Duodenal mucosa (tissue), 2 donors: Measurements from ENCODE around the gene MIPOL1.

Experiments used
- H3K27ac ChIP-seq: one replicate; pipeline ENCODE4 v1.7.0; 2013; ENCODE audit warnings: low read depth, low read length
- H3K27me3 ChIP-seq, 2 donors: one replicate each; pipeline ENCODE4 v1.7.0; 2013; ENCODE audit warnings: low read length in 2 of 2, control low read depth in 1 of 2; ENCODE audit not compliant: insufficient read depth in 2 of 2, control insufficient read depth in 1 of 2
- H3K36me3 ChIP-seq, 2 donors: one replicate each; pipeline ENCODE4 v1.7.0; 2013; ENCODE audit warnings: low read length in 2 of 2, control low read depth in 1 of 2; ENCODE audit not compliant: insufficient read depth in 2 of 2, control insufficient read depth in 1 of 2
- H3K4me1 ChIP-seq, 2 donors: one replicate each; pipeline ENCODE4 v1.7.0; 2013; ENCODE audit warnings: low read length in 2 of 2, control low read depth in 1 of 2; ENCODE audit not compliant: insufficient read depth in 2 of 2, control insufficient read depth in 1 of 2
- H3K4me3 ChIP-seq, 2 donors: one replicate each; pipeline ENCODE4 v1.7.0; 2013; ENCODE audit warnings: low read length in 2 of 2, low read depth in 1 of 2
- H3K9ac ChIP-seq, 2 donors: one replicate each; pipeline ENCODE4 v1.7.0; 2013; ENCODE audit warnings: low read length in 2 of 2, low read depth in 1 of 2
- H3K9me3 ChIP-seq, 2 donors: one replicate each; pipeline ENCODE4 v1.7.0; 2013; ENCODE audit warnings: low read length in 2 of 2, control low read depth in 1 of 2; ENCODE audit not compliant: control insufficient read depth in 1 of 2

MIPOL1 gene

DNA sequence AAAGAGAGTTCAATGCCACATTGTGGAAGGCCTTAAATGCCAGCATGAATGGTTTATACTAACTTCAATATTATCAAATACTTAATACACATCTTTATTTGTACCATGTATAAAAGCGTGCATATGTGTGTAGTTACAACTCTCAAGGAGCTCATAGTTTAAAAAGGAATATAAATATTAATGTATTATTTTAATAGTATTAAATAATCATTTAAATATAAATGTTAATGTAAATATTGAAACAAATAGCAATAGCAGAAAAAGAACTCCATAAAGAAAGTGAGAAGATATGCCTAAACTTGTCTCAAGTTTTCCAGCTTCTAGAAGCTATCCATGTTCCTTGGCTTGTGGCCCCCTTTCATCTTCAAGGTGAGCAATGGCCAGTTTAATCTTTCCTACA lies 215.3 kb downstream of the MIPOL1 start:
- Histone ChIP-seq H3K9me3 (no peaks in the 10 kb centered on the region), H3K36me3 (no peaks in the 10 kb centered on the region), H3K4me1 (no peaks in the 10 kb centered on the region), H3K9ac (no peak overlapping the region), H3K27me3 (no peaks in the 10 kb centered on the region), H3K4me3 (no peak overlapping the region), H3K27ac (no peak overlapping the region)

DNA sequence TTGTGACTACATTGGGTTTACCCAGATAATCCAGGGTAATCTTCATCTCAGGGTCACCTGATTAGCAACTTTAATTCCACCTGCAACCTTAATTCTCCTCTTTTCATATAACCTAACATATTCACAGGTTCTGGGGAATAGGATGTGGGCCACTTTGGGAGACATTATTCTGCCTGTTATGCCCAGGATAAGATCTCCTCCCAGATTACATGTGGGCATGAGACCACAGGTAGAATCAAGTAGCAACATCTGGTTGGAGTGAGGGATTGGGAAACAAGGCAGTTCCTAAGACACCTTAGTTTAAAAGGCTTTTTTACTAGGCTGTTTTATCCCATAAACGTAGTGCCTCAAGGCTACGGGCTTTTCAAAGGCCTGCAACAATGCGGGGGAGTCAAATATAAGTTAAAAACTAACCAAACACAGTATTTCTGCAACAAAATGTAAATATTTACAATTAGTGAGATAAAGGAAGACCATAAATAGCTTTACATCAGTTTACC lies 215.8 kb downstream of the MIPOL1 start:
- Histone ChIP-seq H3K9ac (no peak overlapping the region), H3K27me3 (no peaks in the 10 kb centered on the region), H3K4me1 (no peaks in the 10 kb centered on the region), H3K36me3 (no peaks in the 10 kb centered on the region), H3K9me3 (no peaks in the 10 kb centered on the region), H3K27ac (no peak overlapping the region), H3K4me3 (no peak overlapping the region)

DNA sequence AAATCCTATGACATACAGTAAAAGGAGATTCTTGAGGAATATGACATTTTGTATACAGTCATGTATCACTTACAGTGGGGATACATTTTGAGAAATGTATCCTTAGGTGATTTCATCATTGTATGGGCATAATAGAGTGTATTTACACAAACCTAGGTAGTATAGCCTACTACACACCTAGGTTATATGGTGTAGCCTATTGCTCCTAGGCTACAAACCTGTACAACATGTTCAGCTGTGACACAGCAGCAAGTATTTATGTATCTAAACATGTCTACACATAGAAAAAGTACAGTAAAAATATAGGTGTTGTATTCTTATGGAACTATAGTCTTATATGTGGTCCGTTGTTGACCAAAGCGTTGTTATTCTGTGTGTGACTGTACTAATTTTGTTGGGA lies 218.5 kb downstream of the MIPOL1 start:
- H3K27me3 ChIP-seq, result no peaks in the 10 kb centered on the region
- H3K27ac ChIP-seq, result no peak overlapping the region
- no peaks in the 10 kb centered on the region for H3K4me1 ChIP-seq
- no peaks in the 10 kb centered on the region for H3K36me3 ChIP-seq
- no peak overlapping the region for H3K4me3 ChIP-seq
- no peak overlapping the region for H3K9ac ChIP-seq
- no peaks in the 10 kb centered on the region for H3K9me3 ChIP-seq

DNA sequence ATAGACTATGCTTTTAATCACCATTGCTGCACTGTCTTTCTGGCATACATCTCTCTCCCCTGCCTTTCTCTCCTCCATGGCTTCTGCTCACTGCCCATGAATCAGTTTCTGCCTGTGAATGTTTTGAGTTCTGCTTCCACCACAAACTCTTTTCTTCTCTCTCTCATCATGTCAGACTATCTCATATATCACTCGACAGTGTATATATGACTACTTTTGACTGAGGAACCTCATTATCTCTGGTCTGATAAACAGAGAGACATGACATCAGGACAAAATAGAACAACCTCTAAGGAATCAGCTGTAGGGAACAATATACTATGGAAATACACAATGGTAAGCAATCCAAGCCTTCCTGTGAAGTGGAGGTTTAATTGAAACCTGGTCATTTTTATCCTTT lies 219.4 kb downstream of the MIPOL1 start:
- H3K27me3 ChIP-seq, result no peaks in the 10 kb centered on the region
- H3K27ac ChIP-seq, result no peak overlapping the region
- no peaks in the 10 kb centered on the region for H3K36me3 ChIP-seq
- H3K9me3 ChIP-seq, result no peaks in the 10 kb centered on the region
- no peaks in the 10 kb centered on the region for H3K4me1 ChIP-seq
- no peak overlapping the region for H3K4me3 ChIP-seq
- H3K9ac ChIP-seq, result no peak overlapping the region

DNA sequence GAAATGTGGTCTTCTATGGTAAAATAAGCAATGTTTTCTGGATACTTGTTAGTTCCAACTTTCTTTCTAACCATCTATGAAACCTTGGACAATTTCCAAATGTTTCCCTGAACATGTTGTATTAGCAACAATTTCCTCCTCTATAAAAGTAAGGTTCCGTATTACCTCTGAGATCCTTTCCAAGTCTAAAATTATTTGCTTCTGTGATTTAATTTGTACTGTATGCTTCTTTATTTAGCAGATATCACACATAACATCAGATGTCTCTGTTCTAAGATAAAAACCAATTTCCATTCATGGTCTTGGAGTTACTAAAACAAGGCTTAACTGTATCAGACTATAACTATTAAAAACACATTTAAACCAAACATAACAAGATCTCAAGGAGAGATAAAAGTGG lies 220.1 kb downstream of the MIPOL1 start:
- Histone ChIP-seq H3K27me3 (no peaks in the 10 kb centered on the region), H3K27ac (no peak overlapping the region), H3K4me3 (no peak overlapping the region), H3K9ac (no peak overlapping the region), H3K9me3 (no peaks in the 10 kb centered on the region), H3K4me1 (no peaks in the 10 kb centered on the region), H3K36me3 (no peaks in the 10 kb centered on the region)

DNA sequence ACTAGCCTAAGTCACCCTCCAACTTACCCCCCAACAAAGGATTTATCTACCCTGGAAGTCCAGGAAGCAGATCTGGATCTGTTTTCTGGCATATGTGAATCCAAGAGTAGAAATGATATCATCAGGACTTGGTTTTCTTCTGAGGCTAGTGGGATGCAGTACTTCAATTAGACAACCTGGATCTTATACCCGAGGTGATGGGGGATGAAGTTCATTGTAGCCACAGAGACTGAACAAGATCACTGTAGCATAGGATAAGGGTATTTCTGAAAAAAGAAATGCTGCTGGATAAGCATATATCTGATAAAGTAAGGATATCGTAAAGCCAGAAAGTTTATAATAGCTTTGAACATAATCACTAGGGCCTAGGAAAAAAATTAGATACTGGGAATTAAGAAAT lies 222.9 kb downstream of the MIPOL1 start:
- no peaks in the 10 kb centered on the region for H3K4me1 ChIP-seq
- no peaks in the 10 kb centered on the region for H3K9me3 ChIP-seq
- no peaks in the 10 kb centered on the region for H3K27me3 ChIP-seq
- no peak overlapping the region for H3K4me3 ChIP-seq
- no peak overlapping the region for H3K9ac ChIP-seq
- H3K36me3 ChIP-seq, result no peaks in the 10 kb centered on the region
- H3K27ac ChIP-seq, result no peak overlapping the region

DNA sequence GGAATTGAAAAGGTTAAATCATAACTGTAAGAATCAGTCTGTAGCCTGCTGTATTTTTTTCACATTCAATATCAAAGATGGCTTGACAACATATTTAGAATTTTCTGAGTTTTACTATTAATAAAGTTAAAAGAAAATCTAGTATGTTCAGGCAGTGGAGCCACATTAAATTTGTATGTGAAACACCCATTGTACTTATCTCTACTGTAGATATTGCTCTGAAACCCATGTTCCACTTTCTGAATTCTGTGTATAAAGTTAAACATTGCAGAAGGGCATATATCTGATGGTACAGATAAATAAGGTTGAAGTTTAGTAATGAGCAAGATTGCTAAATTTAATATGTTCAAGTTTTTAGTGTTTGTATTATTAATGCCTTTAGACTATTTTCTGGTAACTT lies 224.6 kb downstream of the MIPOL1 start:
- Histone ChIP-seq H3K9ac (no peak overlapping the region), H3K4me3 (no peak overlapping the region), H3K4me1 (no peaks in the 10 kb centered on the region), H3K27me3 (no peaks in the 10 kb centered on the region), H3K36me3 (no peaks in the 10 kb centered on the region), H3K27ac (no peak overlapping the region), H3K9me3 (no peaks in the 10 kb centered on the region)

DNA sequence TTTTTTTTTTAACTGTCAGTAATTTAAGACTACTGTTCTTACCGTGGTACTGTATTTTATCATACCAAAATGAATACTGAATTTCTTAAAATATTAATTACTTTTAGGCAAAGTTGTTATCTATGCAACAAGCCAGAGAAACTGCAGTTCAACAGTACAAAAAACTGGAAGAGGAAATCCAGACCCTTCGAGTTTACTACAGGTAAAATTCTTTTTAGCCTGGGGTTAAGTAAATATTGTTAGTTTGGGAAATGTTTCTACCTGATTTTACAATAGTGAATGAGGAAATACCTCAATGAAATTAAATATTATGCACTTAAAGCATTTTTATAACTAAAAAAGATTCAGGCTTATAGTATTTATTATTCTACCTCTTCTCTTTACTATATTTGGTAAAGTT lies 225.0 kb downstream of the MIPOL1 start:
- Histone ChIP-seq H3K9ac (no peak overlapping the region), H3K36me3 (no peaks in the 10 kb centered on the region), H3K27me3 (no peaks in the 10 kb centered on the region), H3K4me1 (no peaks in the 10 kb centered on the region), H3K9me3 (no peaks in the 10 kb centered on the region), H3K4me3 (no peak overlapping the region), H3K27ac (no peak overlapping the region)

DNA sequence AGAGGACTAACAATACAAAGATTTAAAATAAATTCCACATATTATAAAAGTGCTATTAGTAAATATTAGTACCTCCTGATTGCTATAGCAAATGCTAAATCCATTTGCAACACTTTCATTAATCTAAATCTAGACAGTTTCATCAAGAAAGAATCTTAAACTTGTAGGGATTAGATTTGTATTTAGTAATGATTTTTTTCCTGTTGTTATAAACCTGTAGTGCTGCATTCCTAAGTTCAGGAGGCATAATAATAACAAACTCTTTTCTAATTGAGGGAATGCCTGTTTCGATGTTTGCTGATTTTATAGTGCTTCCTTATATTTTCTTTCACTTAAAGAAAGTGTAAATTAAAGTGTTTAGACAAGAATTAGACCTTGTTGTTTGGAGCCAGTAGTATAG lies 231.2 kb downstream of the MIPOL1 start:
- Histone ChIP-seq H3K27ac (no peak overlapping the region), H3K9me3 (no peaks in the 10 kb centered on the region), H3K36me3 (no peaks in the 10 kb centered on the region), H3K9ac (no peak overlapping the region), H3K4me3 (no peak overlapping the region), H3K27me3 (no peaks in the 10 kb centered on the region), H3K4me1 (no peaks in the 10 kb centered on the region)

DNA sequence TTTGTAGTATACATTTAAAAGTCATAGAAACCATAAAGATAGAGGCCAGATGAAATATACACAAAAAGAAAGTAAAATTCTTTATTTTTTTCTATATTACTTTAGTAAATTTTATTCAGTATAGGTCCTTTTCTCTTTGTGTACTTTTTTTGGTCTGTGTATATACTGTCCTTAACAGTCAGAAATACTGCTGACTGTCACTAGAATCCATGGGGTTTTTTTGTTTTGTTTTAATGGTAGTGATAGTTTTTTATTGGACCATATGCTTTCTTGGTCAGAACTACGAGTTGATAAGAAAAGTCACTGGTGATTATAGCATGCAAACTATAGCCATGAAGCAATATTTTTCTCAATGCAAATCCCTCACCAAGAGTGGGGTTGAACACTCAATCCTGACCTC lies 231.9 kb downstream of the MIPOL1 start:
- Histone ChIP-seq H3K27me3 (no peaks in the 10 kb centered on the region), H3K9me3 (no peaks in the 10 kb centered on the region), H3K4me3 (no peak overlapping the region), H3K27ac (no peak overlapping the region), H3K9ac (no peak overlapping the region), H3K36me3 (no peaks in the 10 kb centered on the region), H3K4me1 (no peaks in the 10 kb centered on the region)

DNA sequence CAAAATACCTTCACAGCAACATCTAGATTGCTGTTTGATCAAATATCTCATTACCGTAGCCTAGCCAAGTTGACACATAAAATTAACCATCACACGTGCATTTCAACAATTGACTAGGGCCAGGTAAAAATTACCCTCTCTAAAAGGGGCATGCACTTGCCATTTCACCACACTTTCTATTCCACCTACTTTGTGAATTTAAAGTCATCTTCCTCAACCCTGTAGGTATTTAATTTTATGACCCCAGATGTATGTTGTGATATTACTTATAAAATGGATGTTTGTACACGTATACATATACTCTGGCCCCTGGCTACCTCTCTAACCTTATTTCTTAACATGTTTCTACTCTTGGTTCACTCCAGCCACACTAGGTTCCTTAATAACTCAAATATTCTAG lies 237.1 kb downstream of the MIPOL1 start:
- H3K4me1 ChIP-seq, result no peaks in the 10 kb centered on the region
- H3K27me3 ChIP-seq, result no peaks in the 10 kb centered on the region
- H3K9me3 ChIP-seq, result no peaks in the 10 kb centered on the region
- no peak overlapping the region for H3K4me3 ChIP-seq
- no peak overlapping the region for H3K27ac ChIP-seq
- H3K36me3 ChIP-seq, result no peaks in the 10 kb centered on the region
- no peak overlapping the region for H3K9ac ChIP-seq
